HUES48 (cell line): Measurements from ENCODE around the gene ZNF57.
"Not testable (repeated sequence)": the region's sequence is repeated elsewhere in the genome, so short reads cannot be mapped to it uniquely, and the experiment has no call there.

ENCODE experiments used
- H3K27ac ChIP-seq: one replicate; pipeline ENCODE4 v1.7.0; 2013; ENCODE audit warnings: low read depth, low read length, inconsistent platforms
- H3K27me3 ChIP-seq: 2 replicates; pipeline ENCODE4 v1.6.1; 2013; ENCODE audit warnings: mild to moderate bottlenecking, low read length; ENCODE audit not compliant: control insufficient read depth, insufficient read depth
- H3K36me3 ChIP-seq: 2 replicates; pipeline ENCODE4 v1.6.1; 2013; ENCODE audit warnings: low read length; ENCODE audit not compliant: control insufficient read depth, insufficient read depth
- H3K4me1 ChIP-seq: 2 replicates; pipeline ENCODE4 v1.6.1; 2013; ENCODE audit warnings: mild to moderate bottlenecking, low read length; ENCODE audit not compliant: control insufficient read depth, insufficient read depth
- H3K4me3 ChIP-seq: 2 replicates; pipeline ENCODE4 v1.5.1; 2013; ENCODE audit warnings: mild to moderate bottlenecking, low read depth, low read length
- H3K9ac ChIP-seq: 2 replicates; pipeline ENCODE4 v1.6.1; 2013; ENCODE audit warnings: mild to moderate bottlenecking, low read depth, low read length, moderate library complexity
- H3K9me3 ChIP-seq: 2 replicates; pipeline ENCODE4 v1.6.1; 2013; ENCODE audit warnings: low read length; ENCODE audit not compliant: control insufficient read depth, insufficient read depth

Gene ZNF57

GRCh38 chr19:2867025-2867991 is 33.4 kb upstream of the ZNF57 start, which contains the start of gene ZNF556:
Gene ZNF556, plus strand, starts transcription at chr19:2867335. Its CDS starts 87 bp downstream, at chr19:2867422.
- no peaks in the 10 kb centered on the region for H3K27me3 ChIP-seq
- H3K27ac ChIP-seq: no peak within 1 kb of the TSS
- H3K9me3 ChIP-seq: peaks cover 53% of the 10 kb centered on the region
- no peak within 1 kb of the TSS for H3K4me3 ChIP-seq
- H3K4me1 ChIP-seq: no peaks in the 10 kb centered on the region
- H3K36me3 ChIP-seq: no peaks in the 10 kb centered on the region
- H3K9ac ChIP-seq: no peak within 1 kb of the TSS

DNA sequence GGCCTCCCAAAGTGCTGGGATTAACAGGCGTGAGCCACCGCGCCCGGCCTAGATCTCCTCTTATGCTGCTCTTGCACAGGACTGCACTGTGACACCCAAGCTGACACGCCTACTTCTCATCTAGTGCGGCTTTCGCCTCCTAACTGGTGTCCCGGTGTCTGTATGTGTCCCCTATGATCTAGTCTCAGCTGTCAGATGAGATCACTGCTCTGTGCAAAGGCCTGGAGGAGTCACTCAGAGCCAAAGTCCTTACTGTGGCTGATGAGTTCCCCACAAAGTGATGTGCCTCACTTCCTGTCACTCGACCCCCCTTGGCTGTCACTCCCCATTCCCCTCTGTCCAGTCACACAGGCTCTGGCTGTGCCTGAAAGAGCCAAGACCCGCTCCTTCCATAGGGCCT is 31.1 kb upstream of the ZNF57 start:
- H3K9me3 ChIP-seq: peaks cover 50% of the 10 kb centered on the region
- H3K4me3 ChIP-seq: no peak overlapping the region
- no peaks in the 10 kb centered on the region for H3K4me1 ChIP-seq
- H3K27ac ChIP-seq: no peak overlapping the region
- no peak overlapping the region for H3K9ac ChIP-seq
- H3K27me3 ChIP-seq: no peaks in the 10 kb centered on the region
- no peaks in the 10 kb centered on the region for H3K36me3 ChIP-seq

- not testable (repeated sequence) for H3K27ac ChIP-seq, H3K9ac ChIP-seq, H3K27me3 ChIP-seq, H3K36me3 ChIP-seq, H3K4me1 ChIP-seq, H3K4me3 ChIP-seq
- peaks cover 51% of the 10 kb centered on the region for H3K9me3 ChIP-seq
Measured at GRCh38 chr19:2872175-2872574, 28.6 kb upstream of the ZNF57 start.

- peak overlapping the region; percentile 13; the same call in 1 of the 2 replicates for H3K4me3 ChIP-seq
- H3K9me3 ChIP-seq: peaks cover 48% of the 10 kb centered on the region
- H3K36me3 ChIP-seq: no peaks in the 10 kb centered on the region
Measured at GRCh38 chr19:2877398-2878331, 23.1 kb upstream of the ZNF57 start.

DNA sequence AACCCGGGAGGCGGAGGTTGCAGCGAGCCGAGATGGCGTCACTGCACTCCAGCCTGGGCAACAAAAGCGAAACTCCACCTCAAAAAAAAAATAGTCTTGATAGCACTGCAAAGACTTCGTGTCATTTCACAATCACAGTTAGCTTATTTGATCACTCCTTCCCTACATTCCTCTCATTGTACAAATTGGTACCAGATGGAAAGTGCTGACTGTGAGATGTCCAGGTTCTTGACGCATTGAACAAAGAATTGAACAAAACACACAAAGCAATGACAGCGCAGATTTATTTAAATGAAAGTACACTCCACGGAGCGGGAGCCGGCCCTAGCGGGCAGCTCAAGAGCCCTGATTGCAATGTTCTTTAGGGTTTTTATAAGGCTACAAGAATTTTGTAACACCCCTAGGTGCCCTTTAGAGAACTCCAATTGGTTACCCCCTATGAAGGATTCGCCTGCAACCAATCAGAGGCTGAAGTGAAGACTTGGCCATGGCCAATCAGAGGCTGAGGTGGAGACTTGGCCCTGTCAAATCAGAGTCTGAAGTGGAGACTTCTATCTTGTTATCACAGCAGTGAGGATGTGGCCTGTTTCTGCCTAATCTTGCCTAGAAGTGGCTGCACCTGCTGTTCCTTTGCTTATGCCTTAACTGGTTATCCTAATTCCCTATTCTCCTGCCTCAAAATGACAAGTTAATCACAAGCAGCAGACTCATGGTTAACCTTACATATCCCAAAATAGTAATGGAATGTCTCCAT is 16.9 kb upstream of the ZNF57 start:
- no peak overlapping the region for H3K9ac ChIP-seq
- no peaks in the 10 kb centered on the region for H3K36me3 ChIP-seq
- H3K9me3 ChIP-seq: peaks cover 23% of the 10 kb centered on the region; the same call in 1 of the 2 replicates
- H3K4me3 ChIP-seq: no peak overlapping the region
- 0 out of 2 replicates have a peak, but pooled peaks cover 3% of the 10 kb centered on the region for H3K4me1 ChIP-seq
- H3K27ac ChIP-seq: no peak overlapping the region
- no peaks in the 10 kb centered on the region for H3K27me3 ChIP-seq

More at GRCh38 chr19:2877398-2878331, 23.1 kb upstream of the ZNF57 start:
- Histone ChIP-seq H3K27me3 (no peaks in the 10 kb centered on the region), H3K9ac (no peak overlapping the region), H3K27ac (no peak overlapping the region), H3K4me1 (no peaks in the 10 kb centered on the region)

- Histone ChIP-seq H3K36me3 (no peaks in the 10 kb centered on the region), H3K27me3 (no peaks in the 10 kb centered on the region), H3K4me1 (0 out of 2 replicates have a peak, but pooled peaks cover 3% of the 10 kb centered on the region), H3K9ac (no peak overlapping the region), H3K9me3 (peaks cover 11% of the 10 kb centered on the region; the same call in 1 of the 2 replicates), H3K4me3 (no peak overlapping the region), H3K27ac (no peak overlapping the region)
Measured at GRCh38 chr19:2885736-2886135, 15.0 kb upstream of the ZNF57 start.

- no peak overlapping the region for H3K9ac ChIP-seq
- peaks cover 6% of the 10 kb centered on the region; the same call in 1 of the 2 replicates for H3K9me3 ChIP-seq
- no peaks in the 10 kb centered on the region for H3K36me3 ChIP-seq
- H3K4me3 ChIP-seq: no peak overlapping the region
- no peaks in the 10 kb centered on the region for H3K27me3 ChIP-seq
- 0 out of 2 replicates have a peak, but pooled peaks cover 3% of the 10 kb centered on the region for H3K4me1 ChIP-seq
- peak overlapping the region; percentile 44 for H3K27ac ChIP-seq
Measured at GRCh38 chr19:2887391-2887914, 13.3 kb upstream of the ZNF57 start.

DNA sequence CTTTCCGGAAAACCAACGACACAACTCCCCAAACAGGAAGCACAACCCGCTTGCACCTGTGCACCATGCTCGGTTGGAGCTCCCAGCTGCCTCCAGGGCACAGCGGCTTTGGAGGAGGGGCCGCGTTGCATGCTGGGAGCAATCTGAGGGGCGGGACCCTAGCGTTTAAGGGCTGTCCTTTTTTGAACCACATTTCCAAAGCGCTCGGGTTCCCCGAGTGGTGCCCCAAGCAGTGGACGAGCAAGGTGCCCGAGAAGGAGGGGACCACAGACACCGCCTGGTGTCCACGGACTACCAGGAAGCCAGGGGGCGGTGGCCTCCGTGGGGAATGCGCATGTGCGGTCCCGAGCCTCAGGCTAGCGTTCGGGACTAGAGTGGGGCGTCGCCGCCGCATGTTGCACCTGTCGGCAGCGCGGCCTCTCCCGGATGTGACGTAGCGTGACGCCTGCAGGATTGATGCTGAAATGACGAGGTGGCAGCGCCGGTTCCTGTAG is 11.9 kb upstream of the ZNF57 start:
- no peak overlapping the region for H3K9ac ChIP-seq
- H3K27me3 ChIP-seq: no peaks in the 10 kb centered on the region
- H3K4me3 ChIP-seq: no peak overlapping the region
- H3K9me3 ChIP-seq: peaks cover 6% of the 10 kb centered on the region; the same call in 1 of the 2 replicates
- no peak overlapping the region for H3K27ac ChIP-seq
- 0 out of 2 replicates have a peak, but pooled peaks cover 3% of the 10 kb centered on the region for H3K4me1 ChIP-seq
- H3K36me3 ChIP-seq: no peaks in the 10 kb centered on the region

- H3K9me3 ChIP-seq, H3K9ac ChIP-seq, H3K27ac ChIP-seq, H3K4me1 ChIP-seq, H3K4me3 ChIP-seq, H3K36me3 ChIP-seq, H3K27me3 ChIP-seq: not testable (repeated sequence)
Measured at GRCh38 chr19:2890531-2890930, 10.2 kb upstream of the ZNF57 start.

- Histone ChIP-seq H3K4me3 (no peak overlapping the region), H3K9me3 (peaks cover 10% of the 10 kb centered on the region), H3K27me3 (no peaks in the 10 kb centered on the region), H3K36me3 (no peaks in the 10 kb centered on the region), H3K9ac (no peak overlapping the region), H3K27ac (no peak overlapping the region), H3K4me1 (no peaks in the 10 kb centered on the region)
Measured at GRCh38 chr19:2896694-2897093, 4.0 kb upstream of the ZNF57 start.
